Keratinocyte (primary cell): ENCODE measurements around the gene NAIF1.

Source experiments
- EZH2 ChIP-seq: IDR thresholded peaks from one replicate; pipeline ENCODE4 v1.6.1; 2012; ENCODE audit warnings: inconsistent platforms, mild to moderate bottlenecking, low read length, moderate library complexity
- TF ChIP-seq, protein P1 (sequence below), 3 experiments: IDR thresholded peaks in 1 of 3; conservative IDR thresholded peaks in 1 of 3; optimal IDR thresholded peaks in 1 of 3; 2 replicates in 2 of 3; 3 replicates in 1 of 3; pipeline versions ENCODE3 to v1.5.1; 2011; ENCODE audit warnings: low read length in 3 of 3, mild to moderate bottlenecking in 3 of 3, moderate library complexity in 2 of 3, control low read depth in 1 of 3, inconsistent platforms in 1 of 3; ENCODE audit not compliant: insufficient read depth in 2 of 3; ENCODE audit errors: extremely low read depth in 1 of 3

DNA sequence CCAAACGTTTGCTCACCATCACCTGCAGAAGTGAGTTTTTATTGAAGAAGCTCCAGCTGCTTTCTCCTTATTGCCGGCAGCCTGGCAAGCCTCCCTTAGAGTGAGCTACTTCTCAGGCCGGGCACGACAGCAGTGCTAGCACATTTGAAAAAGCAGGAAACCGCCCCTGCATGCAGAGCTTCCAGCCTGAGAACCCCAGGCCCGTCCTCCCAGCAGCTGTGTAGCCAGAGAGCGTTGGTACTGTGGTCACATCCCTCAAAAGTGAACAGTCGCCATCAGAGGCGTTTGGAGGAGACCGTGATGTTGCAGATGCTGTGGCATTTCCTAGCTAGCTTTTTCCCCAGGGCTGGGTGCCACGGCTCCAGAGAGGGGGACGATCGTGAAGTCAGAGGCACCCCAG lies 24.5 kb upstream of the NAIF1 start:
- TF ChIP-seq, protein P1, sequence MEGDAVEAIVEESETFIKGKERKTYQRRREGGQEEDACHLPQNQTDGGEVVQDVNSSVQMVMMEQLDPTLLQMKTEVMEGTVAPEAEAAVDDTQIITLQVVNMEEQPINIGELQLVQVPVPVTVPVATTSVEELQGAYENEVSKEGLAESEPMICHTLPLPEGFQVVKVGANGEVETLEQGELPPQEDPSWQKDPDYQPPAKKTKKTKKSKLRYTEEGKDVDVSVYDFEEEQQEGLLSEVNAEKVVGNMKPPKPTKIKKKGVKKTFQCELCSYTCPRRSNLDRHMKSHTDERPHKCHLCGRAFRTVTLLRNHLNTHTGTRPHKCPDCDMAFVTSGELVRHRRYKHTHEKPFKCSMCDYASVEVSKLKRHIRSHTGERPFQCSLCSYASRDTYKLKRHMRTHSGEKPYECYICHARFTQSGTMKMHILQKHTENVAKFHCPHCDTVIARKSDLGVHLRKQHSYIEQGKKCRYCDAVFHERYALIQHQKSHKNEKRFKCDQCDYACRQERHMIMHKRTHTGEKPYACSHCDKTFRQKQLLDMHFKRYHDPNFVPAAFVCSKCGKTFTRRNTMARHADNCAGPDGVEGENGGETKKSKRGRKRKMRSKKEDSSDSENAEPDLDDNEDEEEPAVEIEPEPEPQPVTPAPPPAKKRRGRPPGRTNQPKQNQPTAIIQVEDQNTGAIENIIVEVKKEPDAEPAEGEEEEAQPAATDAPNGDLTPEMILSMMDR (optimal IDR thresholded peaks at IDR 0.05 in 1 of 3, IDR thresholded peaks at IDR 0.05 in 1 of 3, conservative IDR thresholded peaks at IDR 0.05 in 1 of 3; ENCODE audit: extremely low read depth in 1 of 3, insufficient read depth in 2 of 3, low read length in 3 of 3) = no peak
- no peak for TF ChIP-seq EZH2
